GM04504 (cell line): Measurements from ENCODE around the gene CIRBP.

Experiments
- DNase-seq: peaks from one replicate; pipeline ENCODE4 v3.0.0-alpha.2; 2012; ENCODE audit warnings: low read depth

CIRBP gene

DNA sequence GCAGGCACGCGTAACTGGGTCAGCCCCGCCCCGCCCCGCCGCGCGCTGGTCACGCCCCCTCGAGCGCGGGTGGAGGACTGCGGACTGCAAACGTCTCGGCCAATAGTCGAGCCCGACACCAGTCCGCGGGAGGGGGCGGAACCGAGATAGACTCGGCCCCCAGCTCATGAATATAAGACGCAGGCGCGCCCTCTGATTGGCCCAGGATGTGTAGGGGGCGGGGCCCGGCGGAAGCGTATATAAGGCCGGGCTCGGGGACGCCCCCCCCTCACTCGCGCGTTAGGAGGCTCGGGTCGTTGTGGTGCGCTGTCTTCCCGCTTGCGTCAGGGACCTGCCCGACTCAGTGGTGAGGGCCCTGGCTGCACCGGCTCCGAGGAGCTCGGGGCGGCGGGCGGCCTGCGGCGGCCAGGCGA lies at the start of gene CIRBP:
TSS of gene CIRBP (plus strand) at position 268 of the 413 bp plus-strand sequence. CDS start 1,602 bp downstream, outside the sequence.
- peak; percentile 97 for DNase-seq

GRCh38 chr19:1219786-1220476 lies 49.2 kb upstream of the CIRBP start:
- DNase-seq, result no peak

DNA sequence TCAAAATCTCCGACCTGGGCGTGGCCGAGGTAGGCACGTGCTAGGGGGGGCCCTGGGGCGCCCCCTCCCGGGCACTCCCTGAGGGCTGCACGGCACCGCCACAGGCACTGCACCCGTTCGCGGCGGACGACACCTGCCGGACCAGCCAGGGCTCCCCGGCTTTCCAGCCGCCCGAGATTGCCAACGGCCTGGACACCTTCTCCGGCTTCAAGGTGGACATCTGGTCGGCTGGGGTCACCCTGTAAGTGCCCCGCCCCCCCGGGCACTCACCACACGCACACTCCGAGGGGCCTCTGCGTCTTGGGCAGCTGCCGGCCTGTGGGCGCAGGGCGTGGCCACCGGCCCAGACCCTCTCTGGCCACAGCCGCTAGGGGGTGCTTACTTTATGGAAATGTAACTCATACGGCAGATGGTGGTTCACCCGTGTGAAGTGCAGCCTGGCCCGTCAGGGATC lies 48.6 kb upstream of the CIRBP start:
- no peak for DNase-seq

DNA sequence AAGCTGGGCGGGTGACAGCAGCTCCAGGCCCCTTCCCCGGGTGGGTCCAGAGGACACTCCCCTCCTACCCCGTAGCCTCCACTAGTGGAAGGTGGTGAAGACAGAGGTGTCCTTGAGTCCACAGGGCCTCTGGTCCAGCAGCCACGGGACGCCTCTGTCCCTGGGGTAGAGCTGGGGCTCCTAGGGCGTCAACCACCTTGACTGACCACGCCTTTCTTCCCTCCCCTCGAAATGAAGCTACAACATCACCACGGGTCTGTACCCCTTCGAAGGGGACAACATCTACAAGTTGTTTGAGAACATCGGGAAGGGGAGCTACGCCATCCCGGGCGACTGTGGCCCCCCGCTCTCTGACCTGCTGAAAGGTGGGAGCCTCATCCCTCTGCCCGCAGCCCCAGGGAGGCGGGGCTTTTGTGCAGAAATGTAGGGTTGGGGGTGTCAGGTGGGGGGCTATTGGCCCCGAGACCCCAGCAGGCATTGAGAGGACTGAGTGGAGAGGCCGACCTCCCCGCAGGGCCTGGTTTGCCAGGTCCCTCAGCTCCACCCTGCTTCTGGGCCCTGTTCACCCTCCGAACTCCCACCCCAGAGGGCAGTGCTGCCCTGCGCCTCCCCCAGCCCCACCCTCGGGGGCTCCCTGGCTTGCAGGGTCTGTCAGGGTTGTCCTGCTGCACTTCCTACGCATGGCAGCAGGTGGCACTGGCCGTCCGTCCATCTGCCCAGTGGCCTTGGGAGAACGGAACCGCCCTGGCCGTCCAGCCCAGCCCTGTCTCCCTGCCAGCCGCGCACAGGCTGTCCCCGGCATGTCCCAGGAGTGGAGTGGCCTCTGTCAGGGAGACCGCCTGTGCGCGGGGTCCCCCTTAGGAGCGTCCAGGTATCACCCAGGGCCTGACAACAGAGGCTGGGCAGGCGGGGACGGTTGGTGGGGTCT lies 47.9 kb upstream of the CIRBP start:
- no peak for DNase-seq

GRCh38 chr19:1221904-1222255 lies 47.3 kb upstream of the CIRBP start:
- no peak for DNase-seq

- no peak for DNase-seq
These were observed 46.7 kb upstream of the CIRBP start for GRCh38 chr19:1222394-1222793.

GRCh38 chr19:1223018-1223855 lies 45.9 kb upstream of the CIRBP start:
- DNase-seq, result no peak

GRCh38 chr19:1224047-1224825 lies 44.9 kb upstream of the CIRBP start:
- DNase-seq, result no peak

DNA sequence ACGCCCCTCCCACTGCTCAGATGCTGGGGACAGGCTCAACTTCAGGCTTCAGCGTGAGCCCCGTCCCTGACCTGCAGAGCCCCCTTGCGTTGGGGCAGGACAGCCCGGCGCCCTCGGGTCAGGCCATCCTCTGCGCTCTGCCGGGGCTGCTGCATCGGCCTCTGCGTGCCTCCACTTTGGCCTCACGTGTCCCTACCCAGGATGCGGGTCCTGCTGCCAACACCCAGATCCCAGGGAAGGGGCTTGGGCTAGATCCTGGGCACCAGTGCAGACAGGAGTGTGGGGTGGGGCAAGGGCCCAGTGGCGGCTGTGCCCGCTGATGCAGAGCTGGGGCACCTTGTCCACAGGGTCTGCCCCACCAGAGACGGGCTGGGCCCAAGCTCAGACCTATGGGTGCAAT lies 44.3 kb upstream of the CIRBP start:
- no peak for DNase-seq

- DNase-seq, result no peak
These were observed 43.5 kb upstream of the CIRBP start for GRCh38 chr19:1225440-1226226.

- DNase-seq, result no peak
These were observed 43.0 kb upstream of the CIRBP start for GRCh38 chr19:1226227-1226518.

DNA sequence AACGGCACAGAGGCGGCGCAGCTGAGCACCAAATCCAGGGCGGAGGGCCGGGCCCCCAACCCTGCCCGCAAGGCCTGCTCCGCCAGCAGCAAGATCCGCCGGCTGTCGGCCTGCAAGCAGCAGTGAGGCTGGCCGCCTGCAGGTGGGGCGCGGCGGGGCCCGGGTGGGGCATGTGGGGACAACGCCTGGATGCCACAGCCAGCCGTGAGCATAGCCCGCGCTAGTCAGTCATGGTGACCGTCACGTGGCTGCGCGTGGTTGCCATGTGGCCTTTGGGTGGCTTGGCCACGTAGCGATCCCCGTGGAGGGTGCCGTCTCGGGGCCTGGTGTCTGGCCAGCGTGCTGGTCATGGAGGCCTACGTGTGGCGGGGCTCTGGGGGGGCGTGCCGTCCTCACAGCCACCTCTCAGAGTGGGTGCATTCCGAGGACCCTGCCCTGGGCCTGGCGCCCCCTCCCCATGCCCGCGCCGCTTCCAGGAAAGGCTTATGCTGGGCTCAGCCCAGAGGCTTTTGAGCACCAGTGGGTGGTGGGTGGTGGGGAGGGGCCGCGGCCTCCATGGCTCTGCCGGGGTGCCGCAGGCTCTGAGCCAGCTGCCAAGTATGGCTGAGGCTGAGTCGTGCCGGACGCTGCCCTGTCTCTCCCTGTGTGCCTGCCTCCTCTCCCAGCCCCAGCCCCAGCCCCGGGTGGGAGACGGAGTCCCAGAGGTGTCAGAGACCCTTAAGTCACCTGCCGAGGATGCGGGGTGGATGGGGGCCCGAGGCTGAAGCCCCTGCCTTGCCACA lies 42.4 kb upstream of the CIRBP start:
- no peak for DNase-seq

DNA sequence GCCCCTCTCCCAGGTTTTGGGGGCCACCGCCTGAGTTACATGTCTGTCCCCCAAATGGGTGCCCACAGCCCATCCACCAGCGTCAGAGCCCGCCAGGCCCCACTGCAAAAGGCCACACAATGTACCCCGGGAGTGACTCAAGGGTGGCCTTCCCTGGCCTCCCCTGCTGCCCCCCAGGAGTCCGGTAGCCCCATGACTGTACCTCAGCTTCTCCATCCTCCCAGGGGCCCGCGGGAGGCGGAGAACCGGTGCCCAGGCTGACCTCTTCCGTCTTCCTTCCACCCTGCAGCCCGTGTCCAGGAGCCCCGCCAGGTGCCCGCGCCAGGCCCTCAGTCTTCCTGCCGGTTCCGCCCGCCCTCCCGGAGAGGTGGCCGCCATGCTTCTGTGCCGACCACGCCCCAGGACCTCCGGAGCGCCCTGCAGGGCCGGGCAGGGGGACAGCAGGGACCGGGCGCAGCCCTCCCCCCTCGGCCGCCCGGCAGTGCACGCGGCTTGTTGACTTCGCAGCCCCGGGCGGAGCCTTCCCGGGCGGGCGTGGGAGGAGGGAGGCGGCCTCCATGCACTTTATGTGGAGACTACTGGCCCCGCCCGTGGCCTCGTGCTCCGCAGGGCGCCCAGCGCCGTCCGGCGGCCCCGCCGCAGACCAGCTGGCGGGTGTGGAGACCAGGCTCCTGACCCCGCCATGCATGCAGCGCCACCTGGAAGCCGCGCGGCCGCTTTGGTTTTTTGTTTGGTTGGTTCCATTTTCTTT lies 41.7 kb upstream of the CIRBP start:
- DNase-seq, result no peak

DNA sequence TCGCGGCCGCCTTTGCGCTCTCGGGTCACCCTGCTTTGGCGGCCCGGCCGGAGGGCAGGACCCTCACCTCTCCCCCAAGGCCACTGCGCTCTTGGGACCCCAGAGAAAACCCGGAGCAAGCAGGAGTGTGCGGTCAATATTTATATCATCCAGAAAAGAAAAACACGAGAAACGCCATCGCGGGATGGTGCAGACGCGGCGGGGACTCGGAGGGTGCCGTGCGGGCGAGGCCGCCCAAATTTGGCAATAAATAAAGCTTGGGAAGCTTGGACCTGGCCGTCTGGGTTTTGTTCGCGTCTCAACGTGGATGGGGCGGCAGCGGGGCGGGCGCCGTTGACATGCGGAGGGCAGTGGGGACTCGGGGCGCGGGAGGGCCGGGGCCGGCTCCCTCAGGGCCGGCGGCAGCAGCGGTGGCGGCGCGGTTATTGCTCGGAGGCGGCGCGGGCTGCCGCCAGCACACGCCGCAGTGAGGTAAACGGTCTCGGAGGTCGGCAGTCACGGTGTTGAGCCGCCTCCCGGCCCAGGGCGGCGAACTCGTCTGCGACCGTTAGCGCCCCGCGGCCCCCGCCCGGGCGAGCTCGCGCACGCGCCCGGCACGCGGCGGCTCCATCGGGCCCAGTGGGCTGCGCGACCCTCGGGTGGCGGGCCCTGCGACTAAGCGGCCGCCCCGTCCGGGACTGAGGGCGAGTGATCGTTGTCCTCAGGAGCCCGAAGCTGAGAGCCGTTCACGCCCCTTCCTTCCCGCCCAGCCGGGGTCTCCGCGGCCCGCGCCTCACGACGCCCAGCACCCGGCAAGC lies 40.8 kb upstream of the CIRBP start:
- no peak for DNase-seq

- no peak for DNase-seq
These were observed 39.8 kb upstream of the CIRBP start for GRCh38 chr19:1229056-1229923.

- DNase-seq, result no peak
These were observed 39.0 kb upstream of the CIRBP start for GRCh38 chr19:1229924-1230782.
